ENCODE results near the gene C6orf132. TPM values are rescaled to one million over a fixed set of nuclear protein-coding genes. Genes with fewer than 3 reads are reported as not detected.
A peak's percentile ranks its signal among the peaks of the same experiment; 100 is the strongest.

Gene C6orf132
- total RNA-seq, 1 experiment from 2014 or later: 48.4 TPM

DNA sequence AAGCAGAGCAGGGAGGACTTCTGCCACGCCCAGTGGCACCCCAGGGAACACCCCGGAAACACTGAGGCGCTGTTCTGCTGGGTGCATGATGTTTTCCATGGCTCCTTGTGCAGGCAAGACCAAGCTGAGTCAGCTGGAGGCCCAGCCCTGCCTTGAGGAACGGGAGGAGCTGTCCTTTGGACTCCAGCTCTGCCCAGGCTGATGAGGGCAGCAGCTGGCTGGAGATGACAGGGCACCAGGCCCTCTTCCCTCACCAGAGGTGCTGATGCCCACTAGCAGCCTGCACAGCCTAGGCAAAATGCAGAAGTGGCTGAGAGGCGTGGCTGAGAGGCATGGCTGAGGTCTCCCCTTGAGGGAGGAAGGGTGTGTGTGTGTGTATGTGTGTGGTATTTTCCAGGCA is 2.4 kb downstream of the C6orf132 start:
- H3K27me3 Mint-ChIP-seq (ENCODE audit: low read depth): peaks cover 3% of the 10 kb centered on the region; the same call in 1 of the 2 replicates
- no peak overlapping the region for H3K18ac ChIP-seq (ENCODE audit: insufficient read length, low read depth, low read length)
- no CpG with 5 or more reads among the region's 5 CpGs for WGBS (ENCODE audit: extremely low coverage, insufficient read length, low lambda C conversion rate)

More for the DNA sequence above, 2.4 kb downstream of the C6orf132 start:
- Mint-ChIP-seq H3K27ac (peak overlapping the region in 2 of 3 experiments; percentile 81 to 94; a peak in 5 of 7 replicates), H3K4me3 (peak overlapping the region; percentile 78 to 82), H3K4me1 (peaks cover 68 to 70% of the 10 kb centered on the region in 2 experiments), H3K9me3 (no peaks in the 10 kb centered on the region), H3K36me3 (ENCODE audit: insufficient read depth in 1 of 3, low read depth in 3 of 3) (peaks cover 3 to 22% (median 7%) of the 10 kb centered on the region in 3 experiments; a peak in 5 of 7 replicates)
- no peak overlapping the region for H2BK20ac ChIP-seq (ENCODE audit: low read depth, low read length, poor library complexity, severe bottlenecking)
- H2BK5ac ChIP-seq (ENCODE audit: insufficient read length, low read length): no peak overlapping the region
- H4K8ac ChIP-seq (replicated peaks; ENCODE audit: insufficient read length, low read depth, low read length): no peak overlapping the region
- H4K5ac ChIP-seq (ENCODE audit: insufficient read length, low read depth, low read length): no peak overlapping the region
- H3K79me1 ChIP-seq (ENCODE audit: insufficient read depth, low read depth, low read length, poor library complexity, severe bottlenecking): no peaks in the 10 kb centered on the region
- no peak overlapping the region for H3K56ac ChIP-seq (ENCODE audit: insufficient read length, low read depth, low read length)
- H2BK120ac ChIP-seq (ENCODE audit: low read depth, low read length, poor library complexity, severe bottlenecking): no peak overlapping the region
- peak overlapping the region; percentile 90 for H3K4me2 ChIP-seq (ENCODE audit: insufficient read depth, insufficient read length, low read length)
- H3K4ac ChIP-seq (ENCODE audit: low read depth, low read length): no peak overlapping the region
- no peak overlapping the region for H2AFZ ChIP-seq (ENCODE audit: low read length)
- H2BK15ac ChIP-seq (ENCODE audit: low read depth, low read length): no peak overlapping the region
- H2AK5ac ChIP-seq (ENCODE audit: insufficient read length, low read length): no peak overlapping the region
- TF ChIP-seq CTCF (conservative IDR thresholded peaks at IDR 0.05): no peak
- H3T11ph ChIP-seq (ENCODE audit: low read length): no peak overlapping the region
- H4K20me1 ChIP-seq (ENCODE audit: control insufficient read depth, insufficient read depth, insufficient read length): no peaks in the 10 kb centered on the region
- H3K14ac ChIP-seq (ENCODE audit: insufficient read depth, low read length): no peak overlapping the region
- no peaks in the 10 kb centered on the region for H3K9me3 ChIP-seq (ENCODE audit: control insufficient read depth, low read depth, low read length)
- peaks cover 20% of the 10 kb centered on the region; the same call in 1 of the 2 replicates for H3K79me2 ChIP-seq (ENCODE audit: insufficient read depth, low read length)
- no peak overlapping the region for H2BK12ac ChIP-seq (ENCODE audit: insufficient read length, low read depth, low read length)
- H3K23ac ChIP-seq (ENCODE audit: insufficient read length, low read depth, low read length): no peak overlapping the region
- H3K27me3 ChIP-seq (ENCODE audit: insufficient read depth, low read length): no peaks in the 10 kb centered on the region
- H3K27ac ChIP-seq (ENCODE audit: insufficient read length, low read depth, low read length): no peak overlapping the region
- no peak overlapping the region for H4K91ac ChIP-seq (ENCODE audit: insufficient read length, low read depth, low read length)
- H3K9ac ChIP-seq (ENCODE audit: extremely low read depth, insufficient read length, low read length): no peak overlapping the region
- no peak for DNase-seq
- peaks cover 19% of the 10 kb centered on the region for H3K4me1 ChIP-seq (ENCODE audit: insufficient read depth, low read length)
- peaks cover 13% of the 10 kb centered on the region for H3K23me2 ChIP-seq (ENCODE audit: insufficient read length, low read depth, low read length, poor library complexity, severe bottlenecking)
